Activated CD8-positive, alpha-beta memory T cell treated with anti-CD3 and anti-CD28 coated beads, Interleukin-2, amount 50 U/mL, for 24 hours (primary cell): Measurements from ENCODE around the gene WBP11.

Experiments
- DNase-seq: peaks from one replicate; pipeline ENCODE4 v3.0.0-alpha.2; 2020; ENCODE audit errors: extremely low read depth

Gene WBP11

DNA sequence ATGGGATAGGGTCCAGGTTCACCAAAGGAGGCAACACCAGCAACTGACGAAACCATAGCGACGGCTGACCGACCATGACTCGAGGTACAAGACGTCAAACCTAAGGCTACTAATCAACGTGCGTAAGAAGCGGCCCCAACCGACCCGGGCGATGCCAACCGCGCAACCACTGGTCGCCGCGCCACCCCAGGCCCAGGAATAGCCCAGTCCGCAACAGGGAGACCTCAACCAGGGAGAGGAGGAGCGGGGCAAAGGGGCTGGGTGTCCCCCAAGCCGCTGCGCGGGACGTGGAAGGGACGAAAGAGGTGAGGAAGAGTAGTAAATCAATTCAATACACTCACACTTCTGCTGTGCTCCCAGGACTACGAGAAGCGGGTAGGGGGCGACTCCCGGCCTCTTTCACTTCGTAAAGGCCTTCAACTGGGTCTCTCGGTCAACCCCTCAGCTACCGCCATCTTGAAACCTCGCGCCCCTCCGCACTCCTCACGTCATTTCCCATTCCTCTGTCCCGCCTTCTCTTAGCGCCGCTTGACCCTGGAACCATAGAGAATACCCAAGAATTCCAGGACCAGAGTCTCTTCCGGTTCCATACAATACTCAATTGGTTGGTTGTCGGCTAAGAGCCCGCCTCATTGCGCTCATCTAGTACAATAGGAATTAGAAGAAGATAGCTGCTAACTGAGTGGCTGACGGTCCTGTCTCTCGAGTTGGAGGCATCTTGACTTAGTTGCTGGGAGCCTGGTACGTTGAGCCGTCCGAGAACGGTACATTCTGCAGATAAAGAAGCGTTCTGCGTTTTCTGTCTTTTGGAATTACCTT lies at the start of gene WBP11, which contains the start of gene C12orf60:
Gene WBP11 (minus strand): TSS at position 468 of the 819 bp plus-strand sequence. CDS start 2,095 bp downstream, outside the sequence.
Gene C12orf60 (plus strand): TSS at position 660 of the 819 bp plus-strand sequence. CDS start 19,266 bp downstream, outside the sequence.
- DNase-seq = peak; percentile 82

DNA sequence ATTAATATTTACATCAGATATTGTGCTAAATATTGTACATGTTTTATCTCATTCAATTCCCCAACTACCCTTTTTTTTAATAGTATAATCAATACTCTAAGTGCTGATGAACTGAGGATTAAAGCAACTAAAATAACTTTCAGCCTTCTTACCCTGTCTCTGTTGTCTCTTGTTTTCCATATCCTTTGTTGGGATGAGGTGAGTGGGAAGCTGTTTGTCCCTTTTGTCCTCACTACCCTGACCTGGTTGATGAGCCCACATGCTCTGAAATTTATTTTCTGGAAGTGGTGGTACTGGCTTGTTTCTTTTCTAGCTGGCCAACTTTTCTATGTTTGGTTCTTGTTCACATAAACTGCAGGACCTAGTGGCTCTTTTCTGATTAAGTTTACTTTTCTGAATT lies 49.6 kb upstream of the WBP11 start:
- DNase-seq = no peak

GRCh38 chr12:14850929-14851663 lies 47.8 kb upstream of the WBP11 start:
- no peak for DNase-seq

GRCh38 chr12:14849661-14850060 lies 46.4 kb upstream of the WBP11 start:
- DNase-seq = no peak

DNA sequence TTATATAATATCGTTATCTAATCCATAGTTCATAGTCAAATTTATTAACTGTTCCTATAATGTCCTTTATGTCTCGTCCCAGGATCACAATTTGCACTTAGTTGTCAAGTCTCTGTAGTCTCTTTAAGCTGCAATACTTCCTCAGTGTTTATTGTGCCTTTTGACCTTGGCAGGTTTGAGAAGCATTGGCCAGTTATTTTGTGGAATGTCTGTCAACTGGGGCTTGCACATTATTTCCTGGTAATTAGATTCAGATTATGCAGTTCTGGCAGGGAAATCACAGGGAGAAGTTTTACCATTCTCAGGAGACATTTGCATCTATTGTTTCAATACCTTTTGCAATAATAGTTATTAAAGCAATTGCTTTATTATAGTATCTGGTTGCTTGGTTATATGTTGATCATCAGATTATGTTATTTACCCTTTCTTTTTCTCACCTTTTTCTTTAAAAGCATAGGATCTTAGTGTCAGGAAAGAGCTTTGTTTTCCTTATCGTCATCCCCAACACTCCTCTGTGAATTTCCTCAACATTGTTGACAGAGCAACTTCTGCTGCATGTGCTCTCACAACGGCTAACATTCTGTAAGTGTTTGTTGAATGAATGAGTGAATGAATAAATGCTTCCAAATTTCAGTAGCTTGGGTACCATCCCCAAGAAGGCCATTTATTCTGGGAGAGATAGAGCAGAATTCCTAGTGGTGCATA lies 43.8 kb upstream of the WBP11 start:
- DNase-seq = no peak

DNA sequence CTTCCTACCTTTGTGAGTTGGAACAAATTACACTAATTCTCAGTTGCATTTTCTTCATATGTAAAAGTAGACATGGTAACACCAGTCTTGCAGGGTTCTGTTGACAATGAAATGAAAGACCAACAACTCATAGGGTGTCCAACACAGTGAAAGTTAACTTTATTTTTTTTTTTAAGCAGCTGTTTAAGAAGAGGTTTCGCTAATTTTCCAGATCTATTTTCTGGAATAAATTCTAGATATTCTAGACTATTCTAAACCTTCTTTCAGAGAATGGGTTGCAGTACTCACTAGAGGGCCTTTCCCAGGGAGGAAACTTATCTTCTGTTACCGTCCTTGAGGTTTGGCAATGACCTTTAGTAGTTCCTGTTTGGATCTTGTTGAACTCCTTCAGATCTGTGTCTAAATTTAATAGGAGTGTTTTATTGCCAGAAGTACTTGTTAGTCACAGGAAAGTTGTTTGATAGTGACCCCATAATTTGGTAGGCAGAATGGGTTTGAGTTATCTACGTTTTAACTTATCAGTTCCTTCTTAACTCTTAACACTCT lies 42.8 kb upstream of the WBP11 start:
- DNase-seq = no peak

DNA sequence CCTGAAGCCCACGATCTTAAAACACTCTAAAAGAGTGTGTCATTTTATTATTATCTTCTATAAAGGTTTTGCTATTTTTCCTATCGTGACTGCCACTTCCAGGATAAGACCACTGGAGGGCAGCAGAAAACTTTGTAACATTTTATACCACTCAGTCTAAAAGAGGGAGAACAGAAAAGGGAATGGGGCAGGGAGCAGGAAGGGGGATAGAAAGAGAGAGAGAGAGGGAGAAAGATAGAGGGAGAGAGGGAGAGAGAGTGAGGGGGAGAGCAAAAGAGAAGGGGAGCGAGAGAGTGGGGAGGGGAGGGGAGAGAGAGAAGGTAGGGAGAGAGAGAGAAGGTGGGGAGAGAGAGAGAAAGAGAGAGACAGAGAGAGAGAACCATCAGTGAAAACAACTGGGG lies 42.1 kb upstream of the WBP11 start:
- DNase-seq = no peak

DNA sequence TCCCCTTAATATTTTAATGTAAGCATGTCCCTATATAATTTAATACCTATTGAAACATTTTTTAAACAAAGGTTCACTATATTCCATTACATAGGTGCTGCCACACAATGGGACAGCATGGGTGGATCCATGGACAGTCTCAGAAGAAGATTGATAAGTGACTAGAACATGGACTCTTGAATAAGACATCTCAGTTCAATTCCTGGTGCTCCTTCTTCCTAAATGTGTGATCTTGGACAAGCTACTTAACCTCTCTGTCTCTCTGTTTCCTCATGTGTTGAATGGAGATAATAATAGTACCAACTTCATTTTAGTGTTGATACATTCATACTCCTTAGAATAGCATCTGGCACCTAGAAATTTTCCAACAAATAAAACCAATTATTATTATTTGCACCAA lies 41.1 kb upstream of the WBP11 start:
- no peak for DNase-seq

GRCh38 chr12:14843425-14843887 lies 40.2 kb upstream of the WBP11 start, which contains the start of gene ART4:
Gene ART4, minus strand, starts transcription at chr12:14843526. Its CDS starts 413 bp downstream, at chr12:14843113.
- no peak for DNase-seq

DNA sequence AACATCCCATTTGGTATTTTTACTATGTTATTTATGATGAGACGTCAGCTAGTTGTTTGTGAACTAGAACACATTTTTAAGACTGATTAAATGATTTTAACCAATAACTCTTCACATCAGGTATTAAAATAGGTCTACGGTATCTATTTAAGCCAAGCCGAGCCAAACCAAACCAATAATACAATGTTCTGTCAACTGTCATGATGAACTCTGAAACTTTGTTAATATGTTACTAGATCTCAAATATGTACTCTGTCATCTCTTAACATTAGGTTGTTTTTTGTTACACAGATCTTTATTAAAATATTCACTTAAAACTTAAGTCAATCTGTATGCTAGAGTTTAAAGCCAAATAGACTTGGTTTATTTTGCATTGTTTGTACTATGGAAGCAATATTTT lies 39.0 kb upstream of the WBP11 start:
- no peak for DNase-seq

DNA sequence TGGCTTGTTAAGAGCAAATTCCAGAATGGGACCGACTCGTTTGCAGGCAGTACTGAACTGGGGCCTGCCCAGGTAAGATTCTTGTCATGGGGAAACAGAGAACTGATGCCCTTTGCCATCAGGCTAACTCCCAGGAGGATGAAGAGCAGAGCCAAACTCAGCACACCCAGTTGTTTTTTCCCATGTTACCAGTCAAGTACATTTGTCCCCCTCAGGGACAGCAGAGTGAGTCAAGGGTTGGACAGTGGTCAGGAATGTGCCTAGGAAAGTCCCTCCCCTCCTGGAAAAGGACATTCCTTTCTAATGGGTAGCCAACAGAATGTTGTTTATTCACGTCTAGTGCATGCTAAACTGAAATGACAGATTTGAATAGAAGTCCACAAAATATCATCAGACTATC lies 38.5 kb upstream of the WBP11 start:
- no peak for DNase-seq

- DNase-seq = no peak
Measured at GRCh38 chr12:14840616-14841015, 37.3 kb upstream of the WBP11 start.

DNA sequence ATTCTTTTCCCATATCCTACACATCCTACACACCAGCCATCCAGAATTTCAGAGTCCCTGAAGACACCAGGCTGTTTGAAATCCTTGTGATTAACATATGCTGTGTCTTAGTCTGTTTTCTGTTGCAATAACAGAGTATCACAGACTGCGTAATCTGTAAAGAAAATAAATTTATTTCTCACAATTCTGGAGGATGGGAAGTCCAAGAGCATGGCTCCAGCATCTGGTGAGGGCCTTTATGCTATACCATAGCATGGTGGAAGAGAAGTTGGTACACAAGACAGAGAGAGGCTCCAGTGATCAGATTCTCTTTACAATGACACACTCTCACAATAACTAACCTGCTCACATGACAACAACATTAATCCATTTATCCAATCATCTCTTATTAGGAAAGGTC lies 36.0 kb upstream of the WBP11 start:
- DNase-seq = no peak

GRCh38 chr12:14836336-14837210 lies 33.3 kb upstream of the WBP11 start:
- no peak for DNase-seq

- DNase-seq = no peak
Measured at GRCh38 chr12:14834509-14834908, 31.2 kb upstream of the WBP11 start.

DNA sequence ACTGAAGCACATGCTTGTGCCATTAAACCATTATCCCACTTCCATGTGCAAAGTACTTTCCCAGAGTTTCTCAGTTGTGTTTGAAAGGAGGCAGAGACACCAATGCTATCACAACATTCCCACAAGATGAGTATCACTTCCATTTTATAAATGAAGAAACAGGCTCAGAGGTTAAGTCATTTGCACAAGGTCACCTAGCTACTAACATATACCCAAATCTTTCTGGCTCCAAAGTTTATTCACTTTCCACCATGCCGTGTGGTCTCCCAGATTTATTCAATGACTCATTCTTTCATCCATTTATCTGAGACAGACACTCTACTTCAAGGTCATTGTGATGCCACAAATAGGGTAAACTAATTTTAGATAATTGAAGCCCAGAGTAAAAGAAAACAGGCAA lies 30.7 kb upstream of the WBP11 start:
- DNase-seq = no peak

- no peak for DNase-seq
Measured at GRCh38 chr12:14833336-14833735, 30.1 kb upstream of the WBP11 start.

GRCh38 chr12:14828892-14829291 lies 25.6 kb upstream of the WBP11 start:
- DNase-seq = no peak

- DNase-seq = no peak
Measured at GRCh38 chr12:14827043-14827442, 23.8 kb upstream of the WBP11 start.

DNA sequence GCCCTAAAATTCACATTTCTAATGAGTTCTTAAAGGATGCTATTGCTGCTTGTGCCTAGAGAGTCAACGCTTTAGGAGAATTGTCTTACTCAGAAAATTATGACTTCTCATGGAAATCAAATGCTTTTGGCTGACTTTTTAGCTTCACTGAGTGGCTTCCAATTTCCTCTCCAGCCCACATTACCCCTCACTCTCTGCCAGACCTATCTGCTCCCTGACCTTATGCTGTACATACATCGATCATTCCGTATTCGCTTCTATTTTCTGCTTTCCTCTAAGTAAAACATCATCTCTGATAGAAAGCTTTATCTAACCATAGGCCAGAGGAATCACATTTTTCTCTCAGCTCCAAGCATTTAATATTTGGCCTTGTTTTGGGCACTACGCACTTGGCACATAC lies 23.2 kb upstream of the WBP11 start:
- no peak for DNase-seq

DNA sequence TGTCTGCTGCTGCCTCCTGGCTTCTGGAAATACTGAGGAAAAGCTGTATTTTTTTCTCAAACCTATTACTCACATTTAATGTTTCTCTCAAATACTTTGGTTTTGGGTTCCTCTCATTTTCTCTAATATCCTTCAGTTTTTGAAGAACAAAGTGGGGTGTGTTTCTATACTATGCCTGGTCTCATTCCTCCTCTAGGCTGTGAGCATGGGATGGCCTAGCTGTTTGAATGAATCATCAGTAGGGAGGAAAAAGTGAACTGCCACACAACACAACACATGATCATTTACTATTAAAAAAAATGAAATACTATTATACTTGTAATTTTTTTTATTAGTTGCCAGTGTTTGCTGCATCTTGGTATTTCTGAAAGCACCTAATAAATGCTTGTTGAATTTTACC lies 22.0 kb upstream of the WBP11 start:
- no peak for DNase-seq
